Renal pelvis (tissue), 12 donors: Measurements from ENCODE around the gene DLEU7. TPM values are rescaled to one million over a fixed set of nuclear protein-coding genes. Genes with fewer than 3 reads are reported as not detected.

ENCODE experiments used
- DNase-seq: peaks from one replicate; pipeline ENCODE4 v3.0.0-alpha.2; 2013
- long read RNA-seq, 16 experiments: transcript quantifications; one replicate each; lab custom pipeline, GENCODE V29; 2026
- polyA plus RNA-seq, 3 donors: library from polyadenylated mRNA; unstranded; fragments of 120-200 nt; gene quantifications; one replicate each; pipeline ENCODE4 v1.2.1, GENCODE V29; 2013; ENCODE audit not compliant: insufficient read length in 3 of 3

Gene DLEU7
- polyA plus RNA-seq, result 1 to 10 TPM; 1.2 to 1.4 (median 1.2) TPM
- long read RNA-seq, donor 1, partial matches to known transcripts, result 0 of 1 reads
- long read RNA-seq, donor 1, other reads (novel, unspliced or antisense), result 0 of 1 reads
- long read RNA-seq, donor 2, partial matches to known transcripts, result 0 of 3 reads
- long read RNA-seq, donor 2, other reads (novel, unspliced or antisense), result 0 of 3 reads
- long read RNA-seq, donor 3, result 0 reads
- long read RNA-seq, donor 4, result 0 reads
- long read RNA-seq, donor 5, partial matches to known transcripts, result 0 of 1 reads
- long read RNA-seq, donor 5, other reads (novel, unspliced or antisense), result 0 of 1 reads
- long read RNA-seq, donor 6, result 0 reads
- long read RNA-seq, donor 7, partial matches to known transcripts, result 0 of 1 reads
- long read RNA-seq, donor 7, other reads (novel, unspliced or antisense), result 0 of 1 reads
- long read RNA-seq, donor 8, result 0 reads
- long read RNA-seq, donor 9, partial matches to known transcripts, result 0 of 2 reads
- long read RNA-seq, donor 9, other reads (novel, unspliced or antisense), result 0 of 2 reads
- long read RNA-seq, donor 10, result 0 reads
- long read RNA-seq, donor 11, result 0 reads
- long read RNA-seq, donor 12, partial matches to known transcripts, result 0 of 1 reads
- long read RNA-seq, donor 12, other reads (novel, unspliced or antisense), result 0 of 1 reads
- long read RNA-seq, donor 13, partial matches to known transcripts, result 0 of 1 reads
- long read RNA-seq, donor 13, other reads (novel, unspliced or antisense), result 0 of 1 reads
- long read RNA-seq, donor 14, result 0 reads
- long read RNA-seq, donor 15, result 0 reads
- long read RNA-seq, donor 16, partial matches to known transcripts, result 0 of 1 reads
- long read RNA-seq, donor 16, other reads (novel, unspliced or antisense), result 0 of 1 reads

DNA sequence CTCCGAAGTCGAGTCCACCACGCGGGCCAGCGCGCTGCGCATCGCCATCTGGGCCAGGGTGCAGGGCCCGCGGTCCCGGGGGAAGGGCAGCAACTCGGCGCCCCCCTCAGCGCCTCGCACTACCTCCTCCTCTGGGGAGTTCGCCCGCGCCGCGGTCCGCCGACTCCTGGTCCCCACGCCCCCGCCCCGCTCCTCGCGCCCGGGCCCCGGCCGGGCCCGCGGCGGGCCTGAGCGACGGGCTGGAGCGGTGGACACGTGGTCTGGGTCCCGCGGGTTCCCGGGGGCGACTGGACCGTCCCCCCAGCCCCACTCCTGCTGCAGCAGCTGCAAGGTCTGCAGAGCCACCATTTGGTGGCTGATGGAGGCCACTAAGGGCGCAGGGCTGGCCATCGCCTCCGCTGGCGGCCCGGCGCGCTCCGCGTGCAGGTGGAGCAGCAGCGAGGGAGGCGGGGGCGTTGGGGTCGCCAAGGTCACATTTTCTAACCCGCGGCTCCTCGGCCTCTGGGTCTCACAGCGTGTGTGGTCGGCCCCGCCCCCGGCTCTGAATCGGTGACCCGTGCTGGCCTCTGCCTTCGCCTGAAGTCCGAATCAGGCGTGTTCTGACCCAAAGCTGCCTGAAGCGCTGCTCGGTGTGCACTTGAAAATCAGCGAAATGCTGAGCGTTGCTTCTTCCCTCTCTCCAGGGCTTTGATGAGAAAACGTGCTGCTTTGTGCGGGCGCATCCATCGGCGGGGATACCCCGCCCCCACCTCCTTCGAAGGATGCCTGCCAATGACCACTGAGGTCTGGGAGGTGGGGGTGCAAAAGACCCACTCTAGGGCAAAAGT, at the start of gene DLEU7:
DLEU7 (minus strand) TSS at position 436 of the 827 bp plus-strand sequence; CDS start at position 390, 46 bp downstream.
- peak; percentile 15 for DNase-seq

DNA sequence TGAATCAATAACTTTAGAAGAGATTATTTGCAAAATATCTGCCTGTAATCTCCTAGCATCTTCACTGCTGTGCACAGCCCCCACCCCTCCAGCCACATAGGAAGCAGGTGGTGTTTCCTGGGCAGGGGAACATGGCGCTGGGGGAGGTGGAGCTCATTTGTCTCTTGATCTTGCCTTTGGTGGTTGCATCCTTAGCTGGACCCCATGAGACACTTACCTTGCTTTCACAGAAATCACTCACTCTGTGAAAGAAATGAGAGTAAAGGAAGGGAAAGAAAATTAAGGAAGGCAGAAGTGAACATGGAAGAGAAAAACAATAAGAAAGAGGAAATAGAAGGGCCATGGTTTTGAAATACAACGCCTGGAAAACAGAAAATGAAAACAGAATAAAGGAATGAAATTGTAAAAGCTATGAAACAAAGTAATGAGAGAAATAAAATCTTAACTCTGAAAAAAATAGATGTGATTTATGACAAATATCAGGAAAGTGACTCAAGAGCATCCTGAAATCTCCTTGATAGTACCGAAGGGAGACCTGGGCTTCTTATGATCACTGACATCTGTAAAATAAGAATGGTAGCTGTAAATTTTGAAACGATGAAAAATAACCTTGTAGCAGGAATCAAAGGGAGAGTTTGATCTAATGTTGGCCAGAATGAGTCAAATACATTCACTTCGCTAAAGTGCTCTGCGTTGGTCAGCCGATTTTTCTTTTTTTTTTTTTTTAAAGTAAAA, 48.9 kb upstream of the DLEU7 start:
- no peak for DNase-seq

DNA sequence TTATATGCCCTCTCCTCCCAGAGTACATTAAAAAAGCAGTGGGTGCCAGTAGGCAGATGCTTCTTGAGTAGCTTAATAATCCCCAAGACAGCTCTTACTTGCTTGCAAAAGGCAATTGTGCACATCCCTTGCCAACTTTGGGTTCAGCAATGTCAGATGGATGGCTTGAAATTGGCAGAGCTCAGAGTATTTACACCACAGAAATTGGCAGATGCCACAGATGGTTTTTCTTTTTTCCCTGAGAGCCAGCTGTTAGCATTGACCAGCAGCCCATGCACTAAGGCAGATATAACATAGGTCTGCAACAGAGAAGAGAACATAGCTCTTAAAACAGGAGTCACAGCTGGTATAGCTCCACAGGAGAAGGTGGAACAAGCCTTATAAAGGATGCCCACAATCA, 47.7 kb upstream of the DLEU7 start:
- no peak for DNase-seq

DNA sequence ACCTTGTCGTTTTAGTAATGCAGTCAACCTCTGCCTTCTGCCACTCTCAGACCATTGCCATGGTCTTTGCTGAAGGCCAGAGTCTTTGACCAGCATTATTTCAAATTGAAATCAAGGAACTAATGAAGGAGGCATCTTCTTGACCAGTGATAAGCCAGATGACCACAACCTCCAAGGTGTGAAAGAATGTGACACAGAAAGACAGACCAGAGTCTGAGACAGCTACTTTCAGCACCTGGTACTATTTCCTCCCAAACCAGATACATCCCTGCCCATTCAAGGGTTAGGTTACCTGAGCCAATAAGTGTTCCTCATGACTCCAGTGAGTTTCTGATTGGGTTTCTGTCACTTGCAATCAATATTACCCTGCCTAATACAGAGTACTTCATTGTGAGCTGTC, 45.8 kb upstream of the DLEU7 start:
- no peak for DNase-seq

DNA sequence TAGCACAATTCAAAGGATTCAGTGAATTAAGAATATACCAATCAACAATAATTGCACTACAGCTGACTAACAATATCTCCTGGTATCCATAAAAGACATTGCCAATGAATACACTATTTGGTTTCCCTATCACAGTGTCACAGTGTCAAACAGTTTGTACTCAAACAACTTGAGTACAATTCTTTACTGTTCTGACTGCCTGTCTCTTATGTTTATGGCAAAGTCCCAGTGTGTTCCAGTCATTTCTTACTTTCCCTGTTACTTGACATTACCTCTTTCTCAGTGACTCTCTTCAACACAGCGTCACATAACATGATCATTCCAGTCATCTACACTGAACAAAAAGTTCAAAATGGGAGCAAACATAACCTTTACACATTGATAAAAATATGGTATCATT, 44.9 kb upstream of the DLEU7 start:
- DNase-seq, result no peak

DNA sequence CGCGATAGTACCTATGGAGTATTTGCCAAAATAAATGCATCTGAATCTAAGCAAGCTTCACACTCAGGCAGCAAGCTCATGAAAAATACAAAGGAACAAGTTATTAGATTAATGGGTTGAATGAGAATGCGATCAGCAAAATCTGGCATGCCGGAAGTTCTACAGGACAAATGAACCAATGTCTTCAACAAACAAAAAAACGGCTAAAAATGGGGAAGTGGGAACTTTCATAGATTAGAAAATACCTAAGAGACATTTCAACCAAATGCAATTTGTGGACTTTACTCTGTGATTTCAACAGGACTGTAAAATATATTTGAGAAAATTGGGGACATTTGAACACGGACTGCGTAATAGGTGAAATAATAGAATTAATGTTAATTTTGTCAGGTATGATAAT, 43.7 kb upstream of the DLEU7 start:
- no peak for DNase-seq

DNA sequence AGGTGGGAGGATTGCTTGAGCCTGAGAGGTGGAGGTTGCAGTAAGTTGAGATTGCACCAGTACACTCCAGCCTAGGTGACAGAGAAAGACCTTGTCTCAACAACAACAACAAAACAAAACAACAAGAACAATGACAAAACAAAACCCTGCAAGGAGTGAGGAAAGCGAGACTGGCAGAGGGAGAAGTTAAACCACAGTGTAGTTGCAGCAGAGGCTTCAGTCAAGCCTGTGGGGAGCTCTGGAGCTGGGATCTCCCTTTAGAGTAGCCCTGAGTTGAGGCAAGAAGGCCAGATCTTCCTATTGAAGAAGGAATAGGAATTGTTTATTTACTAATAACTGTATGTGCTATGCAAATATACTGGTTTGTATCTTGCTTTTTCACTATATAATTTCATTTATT, 40.8 kb upstream of the DLEU7 start:
- DNase-seq, result no peak

DNA sequence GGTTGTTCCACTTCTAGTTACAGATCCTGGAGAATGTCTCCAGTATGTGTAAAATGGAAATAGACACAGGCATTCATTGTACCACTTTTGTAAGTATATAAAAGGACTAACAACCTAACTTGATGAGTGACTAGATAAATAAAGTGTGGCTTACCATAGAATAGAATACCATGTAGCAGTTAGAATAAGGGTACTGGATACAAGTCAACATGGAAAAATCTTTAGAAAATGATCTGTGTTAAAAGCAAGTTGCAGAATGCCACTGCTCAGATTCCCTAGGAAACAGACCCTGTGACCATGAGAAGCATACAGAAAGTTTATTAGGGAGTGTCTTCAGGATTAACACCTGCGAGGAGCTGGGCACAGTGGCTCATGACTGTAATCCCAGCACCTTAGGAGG, 40.2 kb upstream of the DLEU7 start:
- DNase-seq, result no peak

DNA sequence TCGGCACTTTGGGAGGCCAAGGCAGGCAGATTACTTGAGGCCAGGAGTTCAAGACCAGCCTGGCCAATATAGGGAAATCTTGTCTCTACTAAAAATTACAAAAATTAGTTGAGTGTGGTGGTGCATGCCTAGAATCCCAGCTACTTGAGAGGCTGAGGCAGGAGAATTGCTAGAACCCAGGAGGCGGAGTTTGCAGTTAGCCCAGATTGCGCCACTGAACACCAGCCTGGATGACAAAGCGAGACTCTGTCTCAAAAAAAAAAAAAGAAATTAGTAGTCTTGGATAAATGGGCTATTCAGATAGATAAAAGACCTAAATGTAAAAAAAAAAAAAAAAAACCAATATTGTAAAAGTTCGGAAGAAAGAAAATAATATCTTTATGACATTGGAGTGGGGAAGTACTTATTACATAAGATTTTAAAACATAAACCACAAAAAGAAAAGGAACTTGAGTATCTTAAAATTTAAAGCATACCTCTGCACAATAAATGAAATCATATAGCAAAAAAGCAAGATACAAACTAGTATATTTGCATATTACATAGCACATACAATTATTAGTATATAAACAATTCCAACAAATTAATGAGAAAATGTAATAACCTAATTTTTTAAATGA, 39.4 kb upstream of the DLEU7 start:
- no peak for DNase-seq

DNA sequence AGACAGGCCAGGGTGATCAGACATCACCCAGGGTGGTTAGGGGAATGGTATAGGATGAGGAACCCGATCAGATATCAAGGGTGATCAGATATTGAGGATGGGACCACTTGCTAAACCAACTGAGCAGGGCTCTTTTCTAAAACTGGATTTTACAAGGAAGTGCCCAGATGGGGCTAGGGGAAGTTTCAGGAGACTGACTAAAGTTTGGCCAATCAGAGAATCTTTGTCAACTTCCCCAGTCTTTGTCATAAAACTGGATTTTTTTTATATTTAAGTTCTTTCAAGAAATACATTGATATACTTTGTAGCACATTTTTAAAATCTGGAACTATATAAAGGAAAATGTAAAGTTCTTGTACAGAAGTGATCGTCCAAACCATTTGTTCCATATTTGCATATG, 30.5 kb upstream of the DLEU7 start:
- no peak for DNase-seq

DNA sequence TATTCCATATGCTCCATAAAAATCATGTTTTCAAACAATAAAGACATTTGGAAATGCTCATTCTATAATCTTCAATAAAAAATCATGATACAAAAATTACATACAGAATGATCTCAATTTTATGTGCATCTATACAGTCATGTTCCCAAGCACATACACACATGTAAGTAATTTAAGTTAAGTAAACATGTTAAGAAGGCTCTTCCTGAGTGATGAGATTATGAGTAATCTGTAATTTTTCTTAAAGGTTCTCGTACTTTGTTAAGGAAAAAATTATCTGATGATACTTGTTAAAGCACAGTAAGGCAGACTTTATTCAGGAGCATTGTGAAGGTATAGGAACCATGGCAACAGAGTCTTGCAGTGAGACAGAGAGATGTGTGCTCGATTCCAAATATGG, 30.0 kb upstream of the DLEU7 start:
- no peak for DNase-seq

DNA sequence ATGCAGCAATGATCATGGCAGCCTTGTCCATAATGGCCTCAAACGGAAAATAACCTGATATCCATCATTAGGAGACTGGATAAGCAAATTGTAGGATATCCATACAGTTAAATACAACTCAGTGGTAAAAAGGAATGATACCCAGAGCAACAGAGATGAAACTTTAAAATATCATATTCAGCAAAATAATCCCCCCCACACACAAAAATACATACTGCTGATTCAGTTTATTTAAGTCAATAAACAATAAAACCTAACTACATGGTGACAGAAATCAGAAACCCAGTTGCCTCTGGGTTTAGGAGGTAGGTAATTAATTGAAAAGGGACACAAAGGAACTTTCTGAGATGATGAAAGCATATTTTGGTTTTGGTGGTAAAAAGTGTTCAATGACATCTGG, 27.9 kb upstream of the DLEU7 start:
- DNase-seq, result no peak

DNA sequence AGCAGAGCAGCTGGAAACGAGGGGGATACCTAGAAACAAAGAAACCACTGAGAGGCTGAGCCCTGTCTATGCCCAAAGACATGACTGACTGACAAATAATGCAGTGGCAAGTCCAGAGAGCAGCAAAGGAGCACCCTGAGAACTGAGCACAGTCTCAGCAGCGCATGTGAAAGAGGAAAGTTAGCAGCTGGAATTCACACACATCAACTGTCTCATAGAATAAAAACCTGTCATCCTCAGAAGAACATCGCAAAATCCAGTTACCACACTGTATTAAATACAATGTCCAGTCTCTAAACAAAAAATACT, 24.1 kb upstream of the DLEU7 start:
- DNase-seq, result no peak

DNA sequence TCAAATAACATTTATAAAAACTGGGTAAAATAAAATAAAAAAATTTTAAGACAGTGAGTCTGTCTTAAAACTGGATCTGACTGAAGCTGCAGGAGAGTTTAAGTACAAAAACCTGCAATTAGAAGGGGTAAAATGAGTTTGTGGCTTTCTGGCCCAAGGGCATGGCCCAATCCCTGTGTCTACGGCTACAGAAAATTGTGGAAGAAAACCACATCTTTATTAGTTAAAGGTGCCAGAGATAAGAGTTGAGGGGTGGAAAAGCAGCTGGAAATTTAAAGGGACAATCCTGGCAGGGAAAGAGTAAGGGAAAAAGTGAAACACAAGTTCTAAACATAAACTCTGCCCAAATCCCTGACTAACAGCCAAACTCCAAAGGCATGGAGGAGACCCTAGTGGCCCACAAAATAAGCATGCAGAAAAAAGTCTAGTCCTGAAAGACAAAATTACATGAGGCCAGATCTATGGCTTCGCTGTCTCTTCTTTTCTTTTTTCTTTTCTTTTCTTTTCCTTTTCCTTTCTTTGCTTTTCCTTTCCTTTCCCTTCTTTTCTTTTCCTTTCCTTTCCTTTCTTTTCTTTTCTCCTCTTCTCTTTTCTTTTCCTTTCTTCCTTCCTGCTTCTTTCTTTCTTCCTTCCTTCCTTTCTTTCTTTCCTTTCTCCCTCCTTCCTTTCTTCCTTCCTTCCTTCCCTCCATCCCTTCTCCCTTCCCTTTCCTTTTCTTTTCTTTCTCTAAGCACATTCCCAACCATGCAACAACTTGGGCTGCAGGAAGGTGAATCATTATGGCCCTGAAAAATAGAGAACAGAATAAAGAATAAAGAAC, 23.5 kb upstream of the DLEU7 start:
- DNase-seq, result no peak

DNA sequence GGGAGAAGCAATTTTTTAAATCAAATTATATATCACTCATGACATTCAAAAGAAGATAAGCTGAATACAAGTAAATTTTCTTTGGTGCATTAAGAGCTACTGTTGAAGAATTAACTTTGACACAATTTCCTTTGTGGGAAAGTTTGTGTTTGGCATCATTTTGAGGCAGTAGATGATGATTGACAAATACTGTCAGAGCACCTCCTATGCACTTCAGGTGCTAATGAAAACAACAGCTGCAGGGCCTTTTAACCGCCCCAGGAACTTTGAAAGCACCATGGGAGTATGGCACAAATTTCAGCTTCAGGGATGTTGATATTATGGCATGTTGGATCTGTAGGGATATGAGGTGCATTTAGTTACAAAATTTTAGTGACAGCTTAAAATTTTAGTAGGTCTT, 21.0 kb upstream of the DLEU7 start:
- DNase-seq, result no peak

DNA sequence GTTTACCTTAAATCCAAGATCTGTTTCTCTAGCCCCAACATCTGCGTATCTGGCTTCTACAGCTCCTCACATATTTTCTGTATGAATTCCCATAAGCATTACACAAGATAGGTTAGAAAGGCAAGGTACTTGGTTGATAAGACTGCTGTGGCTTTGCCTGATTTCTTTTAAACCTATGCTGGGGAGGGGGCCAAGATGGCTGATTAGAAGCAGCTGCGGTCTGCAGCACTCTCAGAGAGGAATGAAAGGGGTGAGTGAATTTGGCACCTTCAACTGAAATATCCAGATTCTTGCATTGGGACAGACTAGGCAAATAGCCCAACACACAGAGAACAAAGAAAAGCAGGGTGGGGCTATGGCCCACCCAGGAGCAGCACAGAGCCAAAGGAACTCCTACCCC, 12.2 kb upstream of the DLEU7 start:
- no peak for DNase-seq

DNA sequence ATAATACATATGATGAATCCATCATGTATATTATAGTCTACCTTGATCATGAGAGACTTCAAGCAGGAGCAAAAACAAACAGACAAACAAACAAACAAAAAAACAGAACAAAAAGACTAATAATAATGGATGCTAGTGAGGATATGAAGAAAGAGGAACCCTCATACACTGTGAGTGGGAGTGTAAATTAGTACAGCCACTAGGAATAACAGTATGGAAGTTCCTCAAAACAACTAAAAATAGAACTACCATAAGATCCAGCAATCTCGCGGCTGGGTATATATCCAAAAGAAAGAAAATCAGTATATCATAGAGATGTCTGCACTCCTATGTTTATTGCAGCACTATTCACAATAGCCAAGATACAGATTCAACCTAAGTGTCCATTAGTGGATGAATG, 7.0 kb upstream of the DLEU7 start:
- no peak for DNase-seq

DNA sequence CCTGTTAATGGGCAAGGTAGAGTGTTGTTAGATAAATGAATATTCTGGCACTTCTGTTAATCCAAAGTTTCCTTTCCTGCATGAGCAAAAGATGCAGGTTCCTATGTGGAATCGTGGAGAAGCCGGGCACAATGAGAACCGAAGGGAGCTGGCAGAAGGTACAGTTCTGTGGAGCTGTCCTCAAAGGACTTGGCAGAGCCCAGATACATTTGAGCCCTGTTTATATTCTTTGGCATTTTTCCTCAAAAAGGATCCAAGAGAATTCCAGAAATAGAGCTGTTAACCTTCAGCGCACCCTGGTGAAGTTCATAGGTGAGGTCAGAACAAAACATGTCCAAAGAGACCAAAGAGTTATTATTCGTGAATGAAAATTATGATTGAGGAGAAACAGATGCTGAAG, 4.0 kb upstream of the DLEU7 start:
- DNase-seq, result no peak

DNA sequence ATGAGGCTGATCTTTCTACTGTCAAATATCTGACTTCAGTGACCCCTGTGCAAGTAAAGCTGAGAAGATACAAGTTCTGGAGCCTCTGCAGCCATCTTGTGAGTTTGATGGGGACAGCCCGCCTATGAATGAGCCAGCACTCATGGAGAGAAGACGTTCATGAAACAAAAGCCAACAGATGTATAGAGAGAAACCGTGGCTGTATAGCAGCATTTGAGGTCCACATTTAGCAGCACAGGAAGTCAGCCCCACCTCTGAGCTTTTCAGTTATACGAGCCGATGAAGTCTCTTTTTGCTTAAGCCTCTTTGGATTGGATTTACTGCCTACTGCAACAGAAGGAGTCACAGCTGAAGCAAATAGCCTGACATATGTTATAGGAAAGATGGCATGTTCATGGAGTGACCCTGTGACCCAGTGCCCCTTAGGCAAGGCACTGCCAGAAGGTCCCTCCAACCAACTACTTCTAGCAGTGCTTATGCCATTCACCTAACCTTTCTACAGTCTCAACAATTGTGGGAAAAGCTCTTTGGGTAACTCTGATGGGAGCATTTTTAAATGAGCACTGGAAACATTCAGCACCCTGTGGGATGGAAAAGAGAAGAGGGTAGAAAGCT, 3.5 kb upstream of the DLEU7 start:
- DNase-seq, result no peak

DNA sequence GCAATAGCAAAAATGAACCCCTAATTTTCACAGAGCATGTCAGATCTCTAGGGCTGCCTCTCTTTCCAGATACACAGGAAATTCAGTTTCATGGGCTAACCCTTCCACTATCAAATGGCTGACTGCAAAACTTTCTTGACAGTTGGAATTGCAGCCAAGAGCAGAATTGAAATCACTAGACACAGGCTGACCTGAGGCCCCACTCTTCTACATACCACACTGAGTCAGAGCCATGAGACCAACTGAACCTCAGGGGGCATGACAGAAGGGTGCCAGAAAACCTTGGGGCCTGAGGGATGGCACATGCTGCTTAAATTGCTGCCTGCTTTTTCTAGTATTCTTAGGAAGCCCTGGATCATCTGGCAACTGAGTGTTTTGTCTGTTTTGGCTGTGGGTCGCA, 1.7 kb upstream of the DLEU7 start:
- DNase-seq, result no peak
